PC-3 (cell line): Measurements from ENCODE around the gene RPAP2. TPM values are rescaled to one million over a fixed set of nuclear protein-coding genes. Genes with fewer than 3 reads are reported as not detected.

ENCODE experiments used
- ATAC-seq: fragments of 200-7000 bp; cut with Tn5 transposase; 2 replicates; pipeline ENCODE4 v1.9.1; 2020; ENCODE audit warnings: mild to moderate bottlenecking, moderate library complexity
- BruUV-seq: library from RNA; stranded (reverse); fragments of 400-500 nt; replicated peaks from 2 replicates; lab custom pipeline; 2021; lab: Mats Ljungman, UMichigan
- CTCF ChIA-PET: fragments of 300-600 bp; sonication (Branson Sonifier 250); formaldehyde crosslinking; loops from one replicate; lab custom pipeline; 2022; ENCODE audit warnings: antibody characterized with exemption; lab: Charles Lee
- POLR2A ChIA-PET: fragments of 300-600 bp; sonication (Branson Sonifier 250); formaldehyde crosslinking; loops from one replicate; lab custom pipeline; 2022; ENCODE audit warnings: antibody characterized with exemption; ENCODE audit not compliant: unreplicated experiment; lab: Charles Lee
- DNase-seq: peaks from one replicate; pipeline ENCODE4 v3.0.0-alpha.2; 2015
- H2AFZ ChIP-seq: fragments of 300-600 bp; sonication (generic); 2 replicates; pipeline ENCODE4 v1.6.0; 2016; ENCODE audit warnings: antibody characterized with exemption, low read length
- H3F3A ChIP-seq: fragments of 300-600 bp; sonication (generic); one replicate; pipeline ENCODE4 v1.6.0; 2017; ENCODE audit warnings: antibody characterized with exemption, low read length, control low read depth, mild to moderate bottlenecking; ENCODE audit not compliant: unreplicated experiment
- H3K27ac ChIP-seq: fragments of 300-600 bp; sonication (generic); 2 replicates; pipeline ENCODE4 v1.5.1; 2016; ENCODE audit warnings: mild to moderate bottlenecking, low read length
- H3K27me3 ChIP-seq: fragments of 300-600 bp; sonication (generic); 2 replicates; pipeline ENCODE4 v1.6.1; 2016; ENCODE audit warnings: low read length, mixed read lengths
- H3K36me3 ChIP-seq: fragments of 300-600 bp; sonication (generic); 2 replicates; pipeline ENCODE4 v1.6.1; 2016; ENCODE audit warnings: low read depth, mixed run types, low read length, mixed read lengths
- H3K4me1 ChIP-seq: fragments of 300-600 bp; sonication (generic); 2 replicates; pipeline ENCODE4 v1.5.1; 2016; ENCODE audit warnings: low read length; ENCODE audit not compliant: insufficient read depth
- H3K4me2 ChIP-seq: fragments of 300-600 bp; sonication (generic); 2 replicates; pipeline ENCODE4 v1.6.0; 2016; ENCODE audit warnings: low read length
- H3K4me3 ChIP-seq: fragments of 300-600 bp; sonication (generic); 2 replicates; pipeline ENCODE4 v1.5.1; 2016; ENCODE audit warnings: mild to moderate bottlenecking, low read length, mixed read lengths
- H3K79me2 ChIP-seq: fragments of 300-600 bp; sonication (generic); 2 replicates; pipeline ENCODE4 v1.6.1; 2017; ENCODE audit warnings: low read length, mixed read lengths
- H3K9ac ChIP-seq: fragments of 300-600 bp; sonication (generic); 2 replicates; pipeline ENCODE4 v1.6.0; 2016; ENCODE audit warnings: mild to moderate bottlenecking, low read length
- H3K9me2 ChIP-seq: fragments of 300-600 bp; sonication (generic); replicated peaks from 2 replicates; pipeline ENCODE4 v1.6.1; 2016; ENCODE audit warnings: mixed run types, low read length, mixed read lengths
- H3K9me3 ChIP-seq: fragments of 300-600 bp; sonication (generic); 2 replicates; pipeline ENCODE4 v1.6.1; 2016; ENCODE audit warnings: low read length, mixed read lengths
- H4K20me1 ChIP-seq: fragments of 300-600 bp; sonication (generic); 2 replicates; pipeline ENCODE4 v1.6.1; 2016; ENCODE audit warnings: low read length, mixed read lengths
- CTCF ChIP-seq: fragments of 300-600 bp; sonication (generic); conservative IDR thresholded peaks from 2 replicates; pipeline ENCODE4 v1.5.1; 2017; ENCODE audit warnings: antibody characterized with exemption, low read depth, mild to moderate bottlenecking, low read length
- EZH2 ChIP-seq: fragments of 300-600 bp; sonication (generic); IDR thresholded peaks from one replicate; pipeline ENCODE4 v1.6.1; 2017; ENCODE audit warnings: antibody characterized with exemption, mild to moderate bottlenecking, low read length; ENCODE audit not compliant: unreplicated experiment
- EZH2phosphoT487 ChIP-seq: fragments of 300-600 bp; sonication (generic); IDR thresholded peaks from 2 replicates; pipeline ENCODE4 v1.6.1; 2018; ENCODE audit warnings: mild to moderate bottlenecking, antibody characterized with exemption, low read length, borderline replicate concordance
- intact Hi-C: fragments of 100-400 bp; cut with micrococcal nuclease; formaldehyde crosslinking; loops from 2 replicates; pipeline ENCODE4 v1.9.0; 2023
- total RNA-seq: library from RNA; depleted of rRNA; stranded (reverse); fragments of >200 nt; gene quantifications from 2 replicates; pipeline ENCODE4 v1.2.3, GENCODE V29; 2014

Gene RPAP2
- total RNA-seq, 1 experiment from 2014 or later: 4.3 TPM

- H3K36me3 ChIP-seq: peaks cover 3% of the 10 kb centered on the region
- no peaks in the 10 kb centered on the region for H3K4me1 ChIP-seq
- H3F3A ChIP-seq: no peaks in the 10 kb centered on the region
- ATAC-seq (no peak), DNase-seq (no peak)
- H3K27me3 ChIP-seq: no peaks in the 10 kb centered on the region
- H3K79me2 ChIP-seq: no peaks in the 10 kb centered on the region
- no peaks in the 10 kb centered on the region for H3K9me2 ChIP-seq
- TF ChIP-seq EZH2: no peak
- TF ChIP-seq EZH2phosphoT487: no peak
- no peak for TF ChIP-seq CTCF
- H3K9me3 ChIP-seq: no peaks in the 10 kb centered on the region
- no peak overlapping the region for H2AFZ ChIP-seq
- H4K20me1 ChIP-seq: no peaks in the 10 kb centered on the region
- no peak overlapping the region for H3K4me2 ChIP-seq
- CTCF ChIA-PET: interaction anchor here (0.7 kb wide), 1 partner anchor 851 kb away, joined by 3 read pairs; no protein-coding TSS in a partner anchor
- H3K9ac ChIP-seq: no peak overlapping the region
- BruUV-seq: no TSS peak
- no peak overlapping the region for H3K27ac ChIP-seq
- H3K4me3 ChIP-seq: no peak overlapping the region
- POLR2A ChIA-PET: no interaction called here
- intact Hi-C loops: no loop called here
Measured at GRCh38 chr1:92262516-92262915, 36.3 kb upstream of the RPAP2 start.

- H3K4me2 ChIP-seq: no peak overlapping the region
- no peaks in the 10 kb centered on the region for H3K9me2 ChIP-seq
- H3F3A ChIP-seq: no peaks in the 10 kb centered on the region
- no peak overlapping the region for H3K27ac ChIP-seq
- no peaks in the 10 kb centered on the region for H3K27me3 ChIP-seq
- ChIA-PET POLR2A (interaction anchor here (0.6 kb wide), 1 partner anchor 113 kb away, joined by 7 read pairs; no protein-coding TSS in a partner anchor), CTCF (no interaction called here)
- intact Hi-C loops: no loop called here
- H3K36me3 ChIP-seq: peaks cover 26% of the 10 kb centered on the region
- H4K20me1 ChIP-seq: no peaks in the 10 kb centered on the region
- H3K9me3 ChIP-seq: no peaks in the 10 kb centered on the region
- TF ChIP-seq CTCF: no peak
- no peak for DNase-seq
- H2AFZ ChIP-seq: no peak overlapping the region
- H3K4me3 ChIP-seq: no peak overlapping the region
- no peaks in the 10 kb centered on the region for H3K79me2 ChIP-seq
- no TSS peak for BruUV-seq
- no peak overlapping the region for H3K9ac ChIP-seq
- no peak for ATAC-seq
- 0 out of 2 replicates have a peak, but pooled peaks cover 5% of the 10 kb centered on the region for H3K4me1 ChIP-seq
Measured at GRCh38 chr1:92273039-92273438, 25.8 kb upstream of the RPAP2 start.

- H3K4me2 ChIP-seq: no peak overlapping the region
- H3K79me2 ChIP-seq: no peaks in the 10 kb centered on the region
- H3K27ac ChIP-seq: no peak overlapping the region
- BruUV-seq: no TSS peak
- H3K9ac ChIP-seq: no peak overlapping the region
- no peaks in the 10 kb centered on the region for H3F3A ChIP-seq
- POLR2A ChIA-PET: no interaction called here
- H3K9me2 ChIP-seq: no peaks in the 10 kb centered on the region
- H3K4me3 ChIP-seq: no peak overlapping the region
- no peaks in the 10 kb centered on the region for H3K9me3 ChIP-seq
- CTCF ChIA-PET: no interaction called here
- no peaks in the 10 kb centered on the region for H3K27me3 ChIP-seq
- 0 out of 2 replicates have a peak, but pooled peaks cover 5% of the 10 kb centered on the region for H3K4me1 ChIP-seq
- ATAC-seq (no peak), DNase-seq (no peak)
- no peak overlapping the region for H2AFZ ChIP-seq
- intact Hi-C loops: no loop called here
- peaks cover 26% of the 10 kb centered on the region for H3K36me3 ChIP-seq
- no peaks in the 10 kb centered on the region for H4K20me1 ChIP-seq
- TF ChIP-seq EZH2 (no peak), EZH2phosphoT487 (no peak), CTCF (no peak)
Measured at GRCh38 chr1:92274939-92275338, 23.9 kb upstream of the RPAP2 start.
